Nephron progenitor cell (in vitro differentiated cells): ENCODE data around the gene CEP162.

Experiments used
- DNase-seq: peaks from one replicate; pipeline ENCODE4 v3.0.0; 2021
- H3K27ac Mint-ChIP-seq: 2 replicates; pipeline ENCODE4 v1.8.0; 2021; ENCODE audit warnings: mild to moderate bottlenecking, moderate library complexity, mixed read lengths
- H3K27me3 Mint-ChIP-seq: 2 replicates; pipeline ENCODE4 v1.8.0; 2021; ENCODE audit warnings: mild to moderate bottlenecking, low read depth, mixed read lengths; ENCODE audit not compliant: poor library complexity
- H3K36me3 Mint-ChIP-seq: 2 replicates; pipeline ENCODE4 v1.8.0; 2021; ENCODE audit warnings: low read depth, mixed read lengths
- H3K4me1 Mint-ChIP-seq: 2 replicates; pipeline ENCODE4 v1.8.0; 2021; ENCODE audit warnings: mixed read lengths
- H3K4me3 Mint-ChIP-seq: 2 replicates; pipeline ENCODE4 v1.8.0; 2021; ENCODE audit warnings: mild to moderate bottlenecking, moderate library complexity, mixed read lengths
- H3K9me3 Mint-ChIP-seq: 2 replicates; pipeline ENCODE4 v1.8.0; 2021; ENCODE audit warnings: mild to moderate bottlenecking, moderate library complexity, mixed read lengths
- TF ChIP-seq, protein P1 (sequence below): fragments of 200-600 bp; sonication (generic); IDR thresholded peaks from 2 replicates; pipeline ENCODE4 v1.5.0; 2021; ENCODE audit warnings: antibody characterized with exemption

CEP162 gene

GRCh38 chr6:84227434-84228197, at the start of gene CEP162:
CEP162 (minus strand) TSS chr6:84227643; CDS start chr6:84226393, 1,250 bp downstream.
- H3K27ac Mint-ChIP-seq = peak within 1 kb of the TSS; percentile 81
- H3K9me3 Mint-ChIP-seq = no peaks in the 10 kb centered on the region
- DNase-seq = peak; percentile 89
- peaks cover 24% of the 10 kb centered on the region for H3K4me1 Mint-ChIP-seq
- TF ChIP-seq, protein P1, sequence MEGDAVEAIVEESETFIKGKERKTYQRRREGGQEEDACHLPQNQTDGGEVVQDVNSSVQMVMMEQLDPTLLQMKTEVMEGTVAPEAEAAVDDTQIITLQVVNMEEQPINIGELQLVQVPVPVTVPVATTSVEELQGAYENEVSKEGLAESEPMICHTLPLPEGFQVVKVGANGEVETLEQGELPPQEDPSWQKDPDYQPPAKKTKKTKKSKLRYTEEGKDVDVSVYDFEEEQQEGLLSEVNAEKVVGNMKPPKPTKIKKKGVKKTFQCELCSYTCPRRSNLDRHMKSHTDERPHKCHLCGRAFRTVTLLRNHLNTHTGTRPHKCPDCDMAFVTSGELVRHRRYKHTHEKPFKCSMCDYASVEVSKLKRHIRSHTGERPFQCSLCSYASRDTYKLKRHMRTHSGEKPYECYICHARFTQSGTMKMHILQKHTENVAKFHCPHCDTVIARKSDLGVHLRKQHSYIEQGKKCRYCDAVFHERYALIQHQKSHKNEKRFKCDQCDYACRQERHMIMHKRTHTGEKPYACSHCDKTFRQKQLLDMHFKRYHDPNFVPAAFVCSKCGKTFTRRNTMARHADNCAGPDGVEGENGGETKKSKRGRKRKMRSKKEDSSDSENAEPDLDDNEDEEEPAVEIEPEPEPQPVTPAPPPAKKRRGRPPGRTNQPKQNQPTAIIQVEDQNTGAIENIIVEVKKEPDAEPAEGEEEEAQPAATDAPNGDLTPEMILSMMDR = peak; percentile 44
- H3K27me3 Mint-ChIP-seq = peaks cover 40% of the 10 kb centered on the region
- H3K36me3 Mint-ChIP-seq = peaks cover 4% of the 10 kb centered on the region
- H3K4me3 Mint-ChIP-seq = peak within 1 kb of the TSS; percentile 97

DNA sequence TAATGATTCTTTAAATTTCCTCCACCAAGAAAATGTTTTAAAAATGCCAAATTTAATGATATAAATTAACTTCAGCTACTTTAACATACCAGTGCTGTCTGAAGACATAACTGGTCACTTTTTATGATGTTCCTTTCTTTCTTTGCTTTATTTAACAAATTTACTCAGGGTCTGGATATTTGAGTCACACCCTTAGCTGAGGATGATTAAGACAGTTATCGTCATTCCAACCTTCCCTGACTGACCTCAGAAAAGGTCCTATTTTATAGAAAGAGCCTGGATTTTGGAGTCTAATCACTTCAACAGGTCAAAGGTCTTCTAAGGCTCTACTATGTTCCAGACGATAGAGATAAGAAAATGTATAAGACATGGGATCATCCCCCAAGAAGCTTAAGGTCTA, 47.4 kb upstream of the CEP162 start:
- Mint-ChIP-seq H3K4me3 (no peak overlapping the region), H3K9me3 (no peaks in the 10 kb centered on the region), H3K27ac (no peak overlapping the region), H3K27me3 (peaks cover 3% of the 10 kb centered on the region), H3K36me3 (no peaks in the 10 kb centered on the region), H3K4me1 (peaks cover 15% of the 10 kb centered on the region)
- no peak for DNase-seq
- TF ChIP-seq, protein P1 = no peak

GRCh38 chr6:84273048-84273809, 45.8 kb upstream of the CEP162 start:
- Mint-ChIP-seq H3K27ac (no peak overlapping the region), H3K9me3 (peaks cover 4% of the 10 kb centered on the region), H3K4me1 (peaks cover 9% of the 10 kb centered on the region), H3K36me3 (no peaks in the 10 kb centered on the region), H3K4me3 (no peak overlapping the region), H3K27me3 (peaks cover 3% of the 10 kb centered on the region)
- no peak for DNase-seq
- TF ChIP-seq, protein P1 = no peak

DNA sequence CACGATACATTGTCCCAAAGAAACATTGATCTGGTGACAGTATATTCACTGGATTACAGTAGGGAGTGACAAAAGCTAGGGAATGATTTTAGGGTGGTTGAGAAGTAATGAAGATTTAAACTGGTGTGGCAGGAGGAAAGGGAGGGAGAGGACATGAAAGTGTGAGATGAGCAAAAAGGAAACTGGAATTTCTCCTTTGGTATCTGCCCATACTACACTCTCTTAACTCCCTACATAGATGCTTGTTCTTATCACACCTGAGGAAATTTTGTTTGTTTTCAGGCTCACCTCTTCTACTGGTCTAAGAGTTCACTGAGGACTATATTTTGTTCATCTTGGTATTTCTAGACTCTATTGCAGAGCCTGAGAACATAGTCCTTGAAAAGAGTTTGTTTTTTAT, 44.9 kb upstream of the CEP162 start:
- Mint-ChIP-seq H3K9me3 (peaks cover 4% of the 10 kb centered on the region), H3K4me3 (no peak overlapping the region), H3K27me3 (peaks cover 3% of the 10 kb centered on the region), H3K36me3 (no peaks in the 10 kb centered on the region), H3K27ac (no peak overlapping the region), H3K4me1 (peaks cover 7% of the 10 kb centered on the region)
- DNase-seq = no peak
- TF ChIP-seq, protein P1 = no peak

GRCh38 chr6:84271061-84271716, 43.7 kb upstream of the CEP162 start:
- Mint-ChIP-seq H3K4me1 (peaks cover 7% of the 10 kb centered on the region), H3K4me3 (no peak overlapping the region), H3K27me3 (peaks cover 3% of the 10 kb centered on the region), H3K27ac (no peak overlapping the region), H3K36me3 (no peaks in the 10 kb centered on the region), H3K9me3 (peaks cover 4% of the 10 kb centered on the region)
- TF ChIP-seq, protein P1 = no peak
- no peak for DNase-seq
